ENCODE results near the gene SRXN1.
A peak's percentile ranks its signal among the peaks of the same experiment; 100 is the strongest.

Gene SRXN1

DNA sequence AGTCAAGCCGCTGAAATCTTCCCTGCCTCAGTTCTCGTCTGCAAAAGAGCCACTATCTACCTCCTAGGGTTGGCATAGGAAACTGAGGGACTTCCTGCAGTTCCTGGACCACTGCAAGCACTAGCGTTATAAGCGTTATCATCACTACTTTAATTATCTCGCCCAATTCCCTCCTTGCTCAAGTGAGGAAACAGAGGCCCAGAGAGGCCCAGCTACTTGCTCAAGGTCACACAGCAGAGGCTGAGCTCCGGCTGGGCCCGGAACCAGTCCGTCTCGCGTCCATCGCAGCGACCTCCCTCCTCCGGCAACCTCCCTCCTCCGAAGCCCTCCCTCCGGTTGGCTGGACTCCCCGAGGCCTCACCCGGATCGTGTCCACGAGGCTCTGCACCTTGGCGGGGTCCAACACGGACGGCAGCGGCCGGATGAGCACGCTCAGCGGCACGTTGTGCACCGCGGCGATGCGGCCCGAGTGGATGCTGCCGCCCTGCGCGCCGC lies 338 bp downstream of the SRXN1 start:
- H3K36me3 ChIP-seq (replicated peaks; ENCODE audit: insufficient read depth, low read length): peaks cover 9% of the 10 kb centered on the region; the same call in 1 of the 2 replicates
- H3K9ac ChIP-seq (ENCODE audit: low read length): peak overlapping the region; percentile 84
- no peaks in the 10 kb centered on the region for H3K9me3 ChIP-seq (replicated peaks; ENCODE audit: insufficient read depth, low read length)
- H3K4me3 ChIP-seq (ENCODE audit: low read length): peak overlapping the region; percentile 75
- H3K4me1 ChIP-seq (ENCODE audit: low read length): peaks cover 5% of the 10 kb centered on the region; the same call in 1 of the 2 replicates
- TF ChIP-seq EZH2 (optimal IDR thresholded peaks at IDR 0.05; ENCODE audit: low read depth, low read length): no peak
- TF ChIP-seq, protein P1, sequence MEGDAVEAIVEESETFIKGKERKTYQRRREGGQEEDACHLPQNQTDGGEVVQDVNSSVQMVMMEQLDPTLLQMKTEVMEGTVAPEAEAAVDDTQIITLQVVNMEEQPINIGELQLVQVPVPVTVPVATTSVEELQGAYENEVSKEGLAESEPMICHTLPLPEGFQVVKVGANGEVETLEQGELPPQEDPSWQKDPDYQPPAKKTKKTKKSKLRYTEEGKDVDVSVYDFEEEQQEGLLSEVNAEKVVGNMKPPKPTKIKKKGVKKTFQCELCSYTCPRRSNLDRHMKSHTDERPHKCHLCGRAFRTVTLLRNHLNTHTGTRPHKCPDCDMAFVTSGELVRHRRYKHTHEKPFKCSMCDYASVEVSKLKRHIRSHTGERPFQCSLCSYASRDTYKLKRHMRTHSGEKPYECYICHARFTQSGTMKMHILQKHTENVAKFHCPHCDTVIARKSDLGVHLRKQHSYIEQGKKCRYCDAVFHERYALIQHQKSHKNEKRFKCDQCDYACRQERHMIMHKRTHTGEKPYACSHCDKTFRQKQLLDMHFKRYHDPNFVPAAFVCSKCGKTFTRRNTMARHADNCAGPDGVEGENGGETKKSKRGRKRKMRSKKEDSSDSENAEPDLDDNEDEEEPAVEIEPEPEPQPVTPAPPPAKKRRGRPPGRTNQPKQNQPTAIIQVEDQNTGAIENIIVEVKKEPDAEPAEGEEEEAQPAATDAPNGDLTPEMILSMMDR (IDR thresholded peaks at IDR 0.05; ENCODE audit: low read length): no peak
- TF ChIP-seq EZH2phosphoT487 (IDR thresholded peaks at IDR 0.05; ENCODE audit: low read length): no peak
- peak overlapping the region; percentile 80 for H2AFZ ChIP-seq (ENCODE audit: low read length)
- 0 out of 2 replicates have a peak, but pooled peaks cover under 1% of the 10 kb centered on the region for H3K27me3 ChIP-seq (replicated peaks; ENCODE audit: insufficient read depth, low read length)
- peaks cover 30% of the 10 kb centered on the region for H3K79me2 ChIP-seq (ENCODE audit: low read length)
- no peaks in the 10 kb centered on the region for H4K20me1 ChIP-seq (ENCODE audit: insufficient read depth, low read length)
- H3F3A ChIP-seq (ENCODE audit: insufficient read depth, low read length): no peaks in the 10 kb centered on the region
- DNase-seq: peak; percentile 36
- H3K27ac ChIP-seq (ENCODE audit: low read length): peak overlapping the region; percentile 29; the same call in 1 of the 2 replicates
- peak overlapping the region; percentile 80 for H3K4me2 ChIP-seq (ENCODE audit: low read depth, low read length)
- no peaks in the 10 kb centered on the region for H3K9me2 ChIP-seq (replicated peaks; ENCODE audit: insufficient read depth, low read length)

DNA sequence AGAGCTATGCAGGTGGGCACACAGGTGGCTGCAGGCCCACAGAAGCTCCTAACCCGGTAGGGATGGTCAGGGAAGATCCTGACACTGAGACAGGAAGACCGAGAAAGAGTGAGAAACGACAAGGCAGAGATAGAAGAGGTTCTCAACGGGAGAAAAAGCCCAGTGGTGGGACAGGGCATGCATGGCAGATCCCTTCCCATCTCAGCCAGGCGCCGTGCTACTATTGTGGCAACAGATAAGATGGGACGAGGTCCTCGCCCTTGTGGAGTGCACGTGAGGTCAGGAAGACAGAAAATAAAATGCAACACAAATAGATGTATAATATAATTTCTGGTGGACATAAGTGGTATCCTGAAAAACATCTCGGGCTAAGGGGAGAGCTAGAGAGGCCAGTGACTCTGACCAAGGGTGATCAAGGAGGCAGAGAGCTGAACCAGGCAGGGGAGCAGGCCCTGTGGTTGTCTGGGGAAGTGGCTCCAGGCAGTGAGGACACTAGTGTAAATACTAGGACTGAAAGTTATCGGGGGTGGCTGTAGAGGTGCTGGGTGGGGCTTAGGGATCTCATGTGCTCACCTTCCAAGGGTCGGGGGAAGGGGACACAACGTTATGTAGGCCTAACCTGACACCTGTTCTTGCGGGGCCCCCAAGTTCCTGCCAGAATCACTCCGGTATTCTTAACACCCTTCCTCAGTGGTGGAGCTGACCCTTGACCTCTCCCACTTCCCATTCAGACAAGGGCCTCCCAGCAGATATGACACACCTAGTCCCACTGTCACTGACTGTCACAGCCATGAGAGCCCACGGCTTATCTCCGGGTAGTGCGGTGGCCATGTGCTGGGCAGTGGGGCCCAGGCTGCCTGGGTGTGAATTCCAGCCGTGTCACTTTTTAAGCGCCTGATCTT lies 1.0 kb downstream of the SRXN1 start:
- peaks cover 5% of the 10 kb centered on the region; the same call in 1 of the 2 replicates for H3K4me1 ChIP-seq (ENCODE audit: low read length)
- H3K4me3 ChIP-seq (ENCODE audit: low read length): peak overlapping the region; percentile 75
- no peaks in the 10 kb centered on the region for H3K9me2 ChIP-seq (replicated peaks; ENCODE audit: insufficient read depth, low read length)
- H3F3A ChIP-seq (ENCODE audit: insufficient read depth, low read length): peaks cover 2% of the 10 kb centered on the region; the same call in 1 of the 2 replicates
- H3K9ac ChIP-seq (ENCODE audit: low read length): peak overlapping the region; percentile 84
- H2AFZ ChIP-seq (ENCODE audit: low read length): peak overlapping the region; percentile 80
- peaks cover 30% of the 10 kb centered on the region for H3K79me2 ChIP-seq (ENCODE audit: low read length)
- DNase-seq: peak; percentile 30
- H3K27me3 ChIP-seq (replicated peaks; ENCODE audit: insufficient read depth, low read length): no peaks in the 10 kb centered on the region
- peak overlapping the region; percentile 29; the same call in 1 of the 2 replicates for H3K27ac ChIP-seq (ENCODE audit: low read length)
- peaks cover 12% of the 10 kb centered on the region; the same call in 1 of the 2 replicates for H3K36me3 ChIP-seq (replicated peaks; ENCODE audit: insufficient read depth, low read length)
- no peaks in the 10 kb centered on the region for H3K9me3 ChIP-seq (replicated peaks; ENCODE audit: insufficient read depth, low read length)
- TF ChIP-seq, protein P1 (IDR thresholded peaks at IDR 0.05; ENCODE audit: low read length): no peak
- TF ChIP-seq EZH2phosphoT487 (IDR thresholded peaks at IDR 0.05; ENCODE audit: low read length): no peak
- no peak for TF ChIP-seq EZH2 (optimal IDR thresholded peaks at IDR 0.05; ENCODE audit: low read depth, low read length)
- H4K20me1 ChIP-seq (ENCODE audit: insufficient read depth, low read length): peaks cover 1% of the 10 kb centered on the region; the same call in 1 of the 2 replicates
- peak overlapping the region; percentile 80 for H3K4me2 ChIP-seq (ENCODE audit: low read depth, low read length)

DNA sequence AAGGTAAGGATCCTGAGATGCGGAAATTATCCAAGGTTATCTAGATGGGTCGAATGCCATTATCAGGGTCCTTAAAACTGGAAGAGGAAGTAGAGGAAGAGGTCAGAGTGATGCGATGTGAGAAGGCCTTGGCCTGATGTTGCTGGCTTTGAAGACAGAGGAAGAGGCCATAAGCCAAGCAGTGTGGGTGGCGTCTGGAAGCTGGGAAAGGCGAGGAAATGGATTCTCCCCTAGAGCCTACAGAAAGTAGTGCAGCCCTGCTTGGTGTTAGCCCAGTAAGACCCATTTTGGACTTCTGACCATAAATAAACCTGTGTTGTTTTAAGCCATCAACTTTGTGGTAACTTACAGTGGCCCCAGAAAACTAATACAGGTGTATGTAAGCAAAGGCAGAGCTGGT lies 2.0 kb downstream of the SRXN1 start:
- peaks cover 2% of the 10 kb centered on the region; the same call in 1 of the 2 replicates for H3F3A ChIP-seq (ENCODE audit: insufficient read depth, low read length)
- H3K9me3 ChIP-seq (replicated peaks; ENCODE audit: insufficient read depth, low read length): no peaks in the 10 kb centered on the region
- DNase-seq: no peak
- H3K27ac ChIP-seq (ENCODE audit: low read length): no peak overlapping the region
- H3K36me3 ChIP-seq (replicated peaks; ENCODE audit: insufficient read depth, low read length): peaks cover 12% of the 10 kb centered on the region; the same call in 1 of the 2 replicates
- peaks cover 30% of the 10 kb centered on the region for H3K79me2 ChIP-seq (ENCODE audit: low read length)
- H3K9ac ChIP-seq (ENCODE audit: low read length): no peak overlapping the region
- peaks cover 5% of the 10 kb centered on the region; the same call in 1 of the 2 replicates for H3K4me1 ChIP-seq (ENCODE audit: low read length)
- H3K4me3 ChIP-seq (ENCODE audit: low read length): no peak overlapping the region
- H2AFZ ChIP-seq (ENCODE audit: low read length): no peak overlapping the region
- H3K9me2 ChIP-seq (replicated peaks; ENCODE audit: insufficient read depth, low read length): no peaks in the 10 kb centered on the region
- TF ChIP-seq, protein P1 (IDR thresholded peaks at IDR 0.05; ENCODE audit: low read length): no peak
- no peak for TF ChIP-seq EZH2 (optimal IDR thresholded peaks at IDR 0.05; ENCODE audit: low read depth, low read length)
- TF ChIP-seq EZH2phosphoT487 (IDR thresholded peaks at IDR 0.05; ENCODE audit: low read length): no peak
- H3K4me2 ChIP-seq (ENCODE audit: low read depth, low read length): no peak overlapping the region
- H3K27me3 ChIP-seq (replicated peaks; ENCODE audit: insufficient read depth, low read length): no peaks in the 10 kb centered on the region
- H4K20me1 ChIP-seq (ENCODE audit: insufficient read depth, low read length): peaks cover 4% of the 10 kb centered on the region; the same call in 1 of the 2 replicates

Measured in MM.1S (cell line).